Activated T-cell treated with anti-CD3 and anti-CD28 coated beads for 4 hours (primary cell): ENCODE data around the gene SEC61B.

Source experiments
- DNase-seq: peaks from one replicate; pipeline ENCODE4 v3.0.0-alpha.2; 2020

The SEC61B gene

GRCh38 chr9:99238331-99238730 lies 16.2 kb downstream of the SEC61B start:
- DNase-seq = no peak

- no peak for DNase-seq
Measured at GRCh38 chr9:99239341-99240060, 17.4 kb downstream of the SEC61B start.

GRCh38 chr9:99241106-99241505 lies 19.0 kb downstream of the SEC61B start:
- DNase-seq = no peak

- DNase-seq = no peak
Measured at GRCh38 chr9:99244344-99245260, 22.5 kb downstream of the SEC61B start.

- no peak for DNase-seq
Measured at GRCh38 chr9:99249619-99250018, 27.5 kb downstream of the SEC61B start.

GRCh38 chr9:99251157-99251556 lies 29.1 kb downstream of the SEC61B start:
- no peak for DNase-seq

GRCh38 chr9:99253134-99253533 lies 31.1 kb downstream of the SEC61B start:
- no peak for DNase-seq

GRCh38 chr9:99253772-99254431 lies 31.8 kb downstream of the SEC61B start:
- DNase-seq = peak; percentile 59

GRCh38 chr9:99255651-99256050 lies 33.6 kb downstream of the SEC61B start:
- DNase-seq = no peak

GRCh38 chr9:99257723-99258389 lies 35.8 kb downstream of the SEC61B start:
- DNase-seq = no peak

- DNase-seq = peak; percentile 5
Measured at GRCh38 chr9:99259231-99259918, 37.3 kb downstream of the SEC61B start.

- no peak for DNase-seq
Measured at GRCh38 chr9:99261923-99262322, 39.8 kb downstream of the SEC61B start.

GRCh38 chr9:99262949-99263418 lies 40.9 kb downstream of the SEC61B start:
- no peak for DNase-seq

- DNase-seq = no peak
Measured at GRCh38 chr9:99264070-99264680, 42.1 kb downstream of the SEC61B start.

- DNase-seq = no peak
Measured at GRCh38 chr9:99265691-99266090, 43.6 kb downstream of the SEC61B start.

GRCh38 chr9:99266255-99267023 lies 44.4 kb downstream of the SEC61B start:
- peak; percentile 42 for DNase-seq

GRCh38 chr9:99269416-99269815 lies 47.3 kb downstream of the SEC61B start:
- no peak for DNase-seq

GRCh38 chr9:99270491-99270890 lies 48.4 kb downstream of the SEC61B start:
- no peak for DNase-seq

- DNase-seq = no peak
Measured at GRCh38 chr9:99272836-99273235, 50.8 kb downstream of the SEC61B start.

GRCh38 chr9:99274016-99274415 lies 51.9 kb downstream of the SEC61B start:
- DNase-seq = no peak

- DNase-seq = no peak
Measured at GRCh38 chr9:99274495-99274894, 52.4 kb downstream of the SEC61B start.
